GF-D8 (cell line): Measurements from ENCODE around the gene ZNF486.
"Not testable (repeated sequence)": the region's sequence is repeated elsewhere in the genome, so short reads cannot be mapped to it uniquely, and the experiment has no call there.

Experiments used
- DNase-seq: peaks from one replicate; lab custom pipeline; 2025; lab: John Stamatoyannopoulos, UW

ZNF486 gene

GRCh38 chr19:20167020-20167644 is at the start of gene ZNF486:
Gene ZNF486, plus strand, starts transcription at chr19:20167214. Its CDS starts 117 bp downstream, at chr19:20167331.
- DNase-seq: peak; percentile 93

GRCh38 chr19:20118064-20118839 is 48.8 kb upstream of the ZNF486 start:
- DNase-seq: not testable (repeated sequence)

DNA sequence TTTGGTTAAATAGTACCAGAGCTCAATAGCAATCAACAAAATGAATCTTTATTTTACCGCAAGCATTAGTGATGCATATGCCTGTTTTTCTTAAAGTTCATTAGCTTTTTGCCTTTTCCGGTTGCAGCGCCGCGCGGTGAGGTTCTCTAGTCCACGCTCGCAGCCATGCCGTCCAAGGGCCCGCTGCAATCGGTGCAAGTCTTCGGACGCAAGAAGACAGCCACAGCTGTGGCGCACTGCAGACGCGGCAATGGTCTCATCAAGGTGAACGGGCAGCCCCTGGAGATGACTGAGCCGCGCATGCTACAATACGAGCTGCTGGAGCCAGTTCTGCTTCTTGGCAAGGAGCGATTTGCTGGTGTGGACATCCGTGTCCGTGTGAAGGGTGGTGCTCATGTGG is 42.1 kb upstream of the ZNF486 start:
- no peak for DNase-seq

GRCh38 chr19:20132933-20133332 is 34.1 kb upstream of the ZNF486 start:
- DNase-seq: not testable (repeated sequence)

- DNase-seq: not testable (repeated sequence)
Measured at GRCh38 chr19:20137714-20138113, 29.3 kb upstream of the ZNF486 start.

DNA sequence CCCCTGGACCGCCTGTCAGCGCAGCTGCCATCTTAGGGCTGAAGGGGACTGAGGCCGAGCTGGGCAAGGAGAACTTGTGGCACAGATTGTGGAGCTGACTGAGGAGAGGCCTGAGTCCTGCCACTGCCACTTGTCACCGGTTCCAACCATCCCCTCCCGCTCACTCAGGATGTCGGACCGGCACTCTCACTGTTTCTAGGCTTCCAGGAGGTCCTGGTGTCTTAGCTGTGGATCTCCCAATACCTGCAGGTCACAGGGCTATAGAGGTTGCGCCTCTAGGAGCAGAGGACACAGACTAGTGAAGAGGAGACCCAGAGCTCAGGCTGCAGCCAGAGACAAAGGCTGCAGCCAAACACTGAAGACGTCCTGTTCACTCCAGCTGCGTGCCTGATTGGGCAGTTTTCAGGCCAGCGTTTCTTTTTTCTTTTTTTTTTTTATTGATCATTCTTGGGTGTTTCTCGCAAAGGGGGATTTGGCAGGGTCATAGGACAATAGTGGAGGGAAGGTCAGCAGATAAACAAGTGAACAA is 15.3 kb upstream of the ZNF486 start:
- DNase-seq: no peak

DNA sequence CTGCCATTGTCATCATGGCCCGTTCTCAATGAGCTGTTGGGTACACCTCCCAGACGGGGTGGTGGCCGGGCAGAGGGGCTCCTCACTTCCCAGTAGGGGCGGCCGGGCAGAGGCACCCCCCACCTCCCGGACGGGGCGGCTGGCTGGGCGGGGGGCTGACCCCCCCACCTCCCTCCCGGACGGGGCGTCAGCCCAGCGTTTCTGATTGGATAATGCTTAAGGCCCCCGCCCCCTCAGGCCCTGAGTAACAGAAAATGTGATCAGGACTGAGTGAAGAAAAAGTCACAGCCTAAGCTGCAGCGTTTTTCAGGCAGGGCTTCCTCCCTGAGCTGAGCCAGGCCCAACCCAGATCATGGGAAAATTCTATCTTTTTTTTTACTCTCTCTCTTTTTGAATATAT is 14.5 kb upstream of the ZNF486 start:
- DNase-seq: not testable (repeated sequence)

DNA sequence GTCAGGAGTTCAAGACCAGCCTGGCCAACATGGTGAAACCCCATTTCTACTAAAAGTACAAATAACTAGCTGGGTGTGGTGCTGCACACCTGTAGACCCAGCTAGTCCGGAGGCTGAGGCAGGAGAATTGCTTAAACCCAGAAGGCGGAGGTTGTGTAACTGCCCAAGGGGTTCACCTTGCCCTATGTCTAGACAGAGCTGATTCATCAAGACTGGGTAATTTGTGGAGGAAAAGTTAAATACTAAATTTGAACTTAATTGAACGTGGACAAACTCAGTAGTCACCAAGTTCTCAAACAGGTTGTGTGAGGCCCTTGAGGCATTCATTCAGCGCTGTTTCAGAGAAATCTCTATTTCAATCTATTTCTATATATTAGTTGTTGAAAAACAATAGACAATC is 13.7 kb upstream of the ZNF486 start:
- DNase-seq: no peak

GRCh38 chr19:20154636-20155035 is 12.4 kb upstream of the ZNF486 start:
- DNase-seq: no peak

- peak; percentile 76 for DNase-seq
Measured at GRCh38 chr19:20162821-20163220, 4.2 kb upstream of the ZNF486 start.

DNA sequence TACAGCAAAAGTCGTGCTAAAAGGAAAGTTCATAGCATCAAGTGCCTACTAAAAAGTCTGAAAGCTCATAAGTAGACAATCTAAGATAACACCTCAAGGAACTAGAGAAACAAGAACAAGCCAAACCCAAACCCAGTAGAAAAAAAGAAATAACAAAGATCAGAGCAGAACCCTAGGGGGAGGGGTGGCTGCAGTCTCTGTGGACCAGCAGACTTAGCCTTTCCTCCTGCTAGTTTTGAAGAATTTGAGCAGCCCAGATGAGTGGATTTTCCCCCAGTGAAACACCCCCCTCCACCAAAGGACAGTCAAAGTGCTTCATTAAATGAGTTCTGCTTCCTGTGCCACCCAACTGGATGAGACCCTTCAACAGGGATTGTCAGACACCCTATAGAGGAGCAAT is 2.6 kb upstream of the ZNF486 start:
- DNase-seq: no peak

GRCh38 chr19:20165971-20166592 is 932 bp upstream of the ZNF486 start:
- DNase-seq: no peak

DNA sequence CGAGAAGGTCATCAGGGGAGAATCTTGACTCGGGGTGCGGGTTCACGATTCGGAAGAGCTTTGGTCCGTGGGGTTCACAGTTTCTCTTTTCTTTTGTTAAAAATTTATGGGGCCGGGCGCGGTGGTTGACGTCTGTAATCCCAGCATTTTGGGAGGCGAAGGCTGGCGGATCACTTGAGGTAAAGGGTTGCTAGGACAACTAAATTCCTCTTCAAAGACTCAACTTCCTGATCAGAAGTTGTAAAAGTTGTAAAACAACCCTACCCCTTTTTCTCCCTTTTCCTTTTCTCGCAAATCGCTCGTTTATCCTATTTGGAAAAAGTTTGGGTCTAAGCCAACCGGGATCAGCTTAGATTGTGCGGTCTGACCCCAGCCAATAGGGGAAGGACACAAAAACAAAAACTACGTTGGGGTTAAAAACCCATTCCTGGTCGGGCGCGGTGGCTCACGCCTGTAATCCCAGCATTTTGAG is 673 bp downstream of the ZNF486 start:
- peak; percentile 2 for DNase-seq

GRCh38 chr19:20171285-20171684 is 4.3 kb downstream of the ZNF486 start:
- no peak for DNase-seq

DNA sequence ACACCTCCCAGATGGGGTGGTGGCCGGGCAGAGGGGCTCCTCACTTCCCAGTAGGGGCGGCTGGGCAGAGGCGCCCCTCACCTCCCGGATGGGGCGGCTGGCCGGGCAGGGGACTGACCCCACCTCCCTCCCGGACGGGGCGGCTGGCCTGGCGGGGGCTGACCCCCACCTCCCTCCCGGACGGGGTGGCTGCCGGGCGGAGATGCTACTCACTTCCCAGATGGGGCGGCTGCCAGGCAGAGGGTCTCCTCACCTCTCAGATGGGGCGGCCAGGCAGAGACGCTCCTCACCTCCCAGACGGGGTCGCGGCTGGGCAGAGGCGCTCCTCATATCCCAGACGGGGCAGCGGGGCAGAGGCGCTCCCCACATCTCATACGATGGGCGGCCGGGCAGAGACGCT is 8.8 kb downstream of the ZNF486 start:
- not testable (repeated sequence) for DNase-seq

DNA sequence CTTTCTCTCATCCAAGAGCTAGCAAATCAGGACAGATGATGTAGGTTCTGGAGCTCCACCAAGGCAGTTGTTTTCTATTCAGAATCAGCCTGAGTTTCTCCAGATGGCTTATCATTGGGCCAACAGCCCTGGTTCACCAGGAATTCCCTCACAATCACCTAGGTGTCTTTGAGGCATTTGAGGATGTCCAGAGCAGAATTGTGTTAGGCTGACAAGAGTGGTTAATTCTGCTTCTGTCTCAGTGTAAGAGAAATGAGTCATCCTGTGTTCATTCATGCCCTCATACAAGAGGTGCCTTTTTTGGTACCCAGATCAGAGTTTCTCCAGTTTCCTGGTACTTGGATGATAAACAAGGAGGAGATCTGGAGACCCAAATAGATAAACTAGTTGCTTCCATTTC is 12.9 kb downstream of the ZNF486 start:
- not testable (repeated sequence) for DNase-seq

DNA sequence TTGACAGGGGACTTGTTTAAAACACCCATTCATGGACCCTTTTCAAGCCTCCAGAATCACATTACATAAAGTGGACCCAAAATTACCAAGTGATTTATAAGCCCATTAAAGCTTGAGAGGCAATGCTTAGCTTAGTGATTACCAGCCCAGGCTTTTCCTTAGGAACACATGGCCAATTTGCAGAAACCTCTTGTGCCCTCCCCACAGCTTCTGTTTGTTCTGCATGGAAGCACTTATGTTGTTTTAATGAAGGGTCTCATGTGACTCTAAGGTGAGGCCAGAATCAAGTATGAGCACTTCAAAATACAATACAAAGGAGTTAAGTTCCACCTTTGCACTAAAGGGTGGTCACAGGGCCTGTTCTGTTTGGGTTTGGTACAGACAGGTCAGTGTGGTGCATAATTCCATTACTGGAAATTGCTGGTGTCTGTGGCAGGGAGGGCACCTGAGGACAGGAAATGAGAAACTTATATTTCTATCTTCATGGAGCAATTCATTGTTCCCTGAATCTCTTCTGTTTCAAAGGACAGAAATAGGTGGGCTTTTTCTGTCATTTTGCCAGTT is 15.3 kb downstream of the ZNF486 start:
- no peak for DNase-seq

DNA sequence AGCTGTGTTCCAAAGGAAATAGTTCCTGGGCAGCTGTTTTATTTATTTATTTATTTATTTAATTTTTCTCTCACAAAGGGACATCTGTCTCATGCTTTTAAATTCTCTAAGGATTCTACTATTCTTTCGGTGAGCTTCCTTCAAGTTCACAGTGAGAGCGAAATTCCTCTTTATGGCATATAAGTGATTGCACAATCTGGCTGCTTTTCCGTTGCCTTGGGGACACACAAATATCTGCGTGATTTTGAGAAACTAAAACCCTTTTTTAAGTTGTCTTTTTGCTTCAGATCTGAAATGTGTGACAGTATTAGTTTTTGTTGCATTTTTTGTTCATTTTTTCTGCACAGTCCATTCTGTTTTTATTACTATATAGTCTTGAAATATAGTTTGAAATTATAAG is 19.2 kb downstream of the ZNF486 start:
- no peak for DNase-seq

DNA sequence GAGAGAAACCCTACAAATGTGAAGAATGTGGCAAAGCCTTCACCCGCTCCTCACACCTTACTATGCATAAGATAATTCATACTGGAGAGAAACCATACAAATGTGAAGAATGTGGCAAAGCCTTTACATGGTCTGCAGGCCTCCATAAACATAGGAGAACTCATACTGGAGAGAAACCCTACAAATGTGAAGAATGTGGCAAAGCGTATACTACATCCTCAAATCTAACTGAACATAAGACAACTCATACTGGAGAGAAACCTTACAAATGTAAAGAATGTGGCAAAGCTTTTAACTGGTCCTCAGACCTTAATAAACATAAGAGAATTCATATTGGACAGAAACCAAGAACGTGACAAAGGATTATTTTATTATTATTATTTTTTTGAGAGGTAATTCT is 30.7 kb downstream of the ZNF486 start:
- DNase-seq: no peak

GRCh38 chr19:20209051-20209450 is 42.0 kb downstream of the ZNF486 start:
- DNase-seq: no peak

- not testable (repeated sequence) for DNase-seq
Measured at GRCh38 chr19:20214366-20214765, 47.4 kb downstream of the ZNF486 start.

DNA sequence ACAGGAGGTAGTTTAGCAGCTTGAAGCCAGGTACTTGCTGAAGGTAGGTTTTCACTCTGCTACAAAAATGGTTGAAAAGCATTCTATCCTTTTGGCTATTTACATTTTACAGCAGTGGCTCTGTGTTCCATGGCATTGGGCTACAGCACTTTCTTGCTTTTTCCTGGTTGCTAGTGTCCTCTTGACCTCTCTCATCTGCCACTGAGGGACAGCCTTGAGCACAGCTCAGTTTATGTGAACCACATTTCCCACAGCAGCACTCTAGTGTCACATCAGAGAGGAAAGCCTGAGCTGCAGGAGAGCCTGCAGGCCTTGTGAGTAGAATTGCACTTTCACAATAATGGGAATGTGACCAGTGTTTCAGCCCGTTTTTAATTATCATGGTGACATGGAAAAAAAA is 54.6 kb downstream of the ZNF486 start:
- not testable (repeated sequence) for DNase-seq
